H1 (cell line): ENCODE measurements around the gene COPZ2.

ENCODE experiments used
- EP300 ChIP-seq, 2 experiments: IDR thresholded peaks; 1 replicate in 1 of 2; 2 replicates in 1 of 2; pipeline ENCODE4 v1.6.1; 2011 to 2012; ENCODE audit warnings: low read depth in 2 of 2, low read length in 2 of 2, mild to moderate bottlenecking in 2 of 2, borderline replicate concordance in 1 of 2, inconsistent platforms in 1 of 2, moderate library complexity in 1 of 2
- EZH2 ChIP-seq: fragments of 200-600 bp; sonication (generic); IDR thresholded peaks from 2 replicates; pipeline ENCODE4 v1.7.1; 2012; ENCODE audit warnings: low read depth, mild to moderate bottlenecking, moderate library complexity, low read length, inconsistent platforms; ENCODE audit not compliant: severe bottlenecking
- KDM1A ChIP-seq: fragments of 200-600, 300-600 bp; sonication (generic); IDR thresholded peaks from 2 replicates; pipeline ENCODE4 v1.7.1; 2016; ENCODE audit warnings: mild to moderate bottlenecking, low read length, borderline replicate concordance
- POLR2AphosphoS5 ChIP-seq: IDR thresholded peaks from 2 replicates; pipeline ENCODE4 v1.6.1; 2011; ENCODE audit warnings: low read depth, low read length
- RFX5 ChIP-seq: IDR thresholded peaks from 2 replicates; pipeline ENCODE4 v1.6.1; 2011; ENCODE audit warnings: low read depth, low read length, improper control_type of control experiment, borderline replicate concordance
- RXRA ChIP-seq: IDR thresholded peaks from 2 replicates; pipeline ENCODE4 v1.6.1; 2011; ENCODE audit warnings: low read depth, mild to moderate bottlenecking, low read length, moderate library complexity; ENCODE audit not compliant: insufficient read depth
- TF ChIP-seq, protein P1 (sequence below): IDR thresholded peaks from 2 replicates; pipeline ENCODE4 v1.6.1; 2011; ENCODE audit warnings: low read length, improper control_type of control experiment
- TF ChIP-seq, protein P2 (sequence below), 3 experiments: IDR thresholded peaks; 1 replicate in 2 of 3; 2 replicates in 1 of 3; pipeline versions ENCODE4 v1.5.1 to v1.6.1; 2011; ENCODE audit warnings: low read length in 3 of 3, mild to moderate bottlenecking in 3 of 3, inconsistent platforms in 2 of 3, low read depth in 1 of 3, moderate library complexity in 1 of 3; ENCODE audit not compliant: insufficient read depth in 1 of 3; ENCODE audit errors: control extremely low read depth in 1 of 3

GRCh38 chr17:48037838-48038323 lies 284 bp upstream of the COPZ2 start:
- TF ChIP-seq KDM1A: no peak
- peak; percentile 13 for TF ChIP-seq EZH2
- TF ChIP-seq EP300 (IDR thresholded peaks at IDR 0.05; ENCODE audit: borderline replicate concordance in 1 of 2, low read depth in 2 of 2, low read length in 2 of 2): no peak
- TF ChIP-seq POLR2AphosphoS5: no peak
- TF ChIP-seq, protein P1, sequence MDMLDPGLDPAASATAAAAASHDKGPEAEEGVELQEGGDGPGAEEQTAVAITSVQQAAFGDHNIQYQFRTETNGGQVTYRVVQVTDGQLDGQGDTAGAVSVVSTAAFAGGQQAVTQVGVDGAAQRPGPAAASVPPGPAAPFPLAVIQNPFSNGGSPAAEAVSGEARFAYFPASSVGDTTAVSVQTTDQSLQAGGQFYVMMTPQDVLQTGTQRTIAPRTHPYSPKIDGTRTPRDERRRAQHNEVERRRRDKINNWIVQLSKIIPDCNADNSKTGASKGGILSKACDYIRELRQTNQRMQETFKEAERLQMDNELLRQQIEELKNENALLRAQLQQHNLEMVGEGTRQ: no peak
- TF ChIP-seq, protein P2, sequence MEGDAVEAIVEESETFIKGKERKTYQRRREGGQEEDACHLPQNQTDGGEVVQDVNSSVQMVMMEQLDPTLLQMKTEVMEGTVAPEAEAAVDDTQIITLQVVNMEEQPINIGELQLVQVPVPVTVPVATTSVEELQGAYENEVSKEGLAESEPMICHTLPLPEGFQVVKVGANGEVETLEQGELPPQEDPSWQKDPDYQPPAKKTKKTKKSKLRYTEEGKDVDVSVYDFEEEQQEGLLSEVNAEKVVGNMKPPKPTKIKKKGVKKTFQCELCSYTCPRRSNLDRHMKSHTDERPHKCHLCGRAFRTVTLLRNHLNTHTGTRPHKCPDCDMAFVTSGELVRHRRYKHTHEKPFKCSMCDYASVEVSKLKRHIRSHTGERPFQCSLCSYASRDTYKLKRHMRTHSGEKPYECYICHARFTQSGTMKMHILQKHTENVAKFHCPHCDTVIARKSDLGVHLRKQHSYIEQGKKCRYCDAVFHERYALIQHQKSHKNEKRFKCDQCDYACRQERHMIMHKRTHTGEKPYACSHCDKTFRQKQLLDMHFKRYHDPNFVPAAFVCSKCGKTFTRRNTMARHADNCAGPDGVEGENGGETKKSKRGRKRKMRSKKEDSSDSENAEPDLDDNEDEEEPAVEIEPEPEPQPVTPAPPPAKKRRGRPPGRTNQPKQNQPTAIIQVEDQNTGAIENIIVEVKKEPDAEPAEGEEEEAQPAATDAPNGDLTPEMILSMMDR (IDR thresholded peaks at IDR 0.05; ENCODE audit: control extremely low read depth in 1 of 3, insufficient read depth in 1 of 3, low read depth in 1 of 3, low read length in 3 of 3): no peak
- TF ChIP-seq RXRA: no peak
- TF ChIP-seq RFX5: no peak
